Measurements from ENCODE around the gene ARL10.

GRCh38 chr5:176425138-176425537 lies 59.9 kb downstream of the ARL10 start:
- no peak for TF ChIP-seq REST (tag by site-specific recombination; IDR thresholded peaks at IDR 0.05)
- no peak for TF ChIP-seq PRDM10 (tag by site-specific recombination; IDR thresholded peaks at IDR 0.05)
- no peak for TF ChIP-seq TCF7L2 (IDR thresholded peaks at IDR 0.05; ENCODE audit: borderline replicate concordance, low read depth, low read length)
- TF ChIP-seq ZNF76 (tag by site-specific recombination; IDR thresholded peaks at IDR 0.05; ENCODE audit: borderline replicate concordance, low read depth): no peak
- no peak for TF ChIP-seq ATF2 (tag by site-specific recombination; IDR thresholded peaks at IDR 0.05; ENCODE audit: low read depth)
- no peak for TF ChIP-seq MZF1 (tag by site-specific recombination; IDR thresholded peaks at IDR 0.05; ENCODE audit: borderline replicate concordance)
- TF ChIP-seq BCL11A (tag by site-specific recombination; IDR thresholded peaks at IDR 0.05; ENCODE audit: low read depth): no peak
- no peak for TF ChIP-seq ZNF202 (tag by site-specific recombination; IDR thresholded peaks at IDR 0.05; ENCODE audit: borderline replicate concordance)
- TF ChIP-seq YY2 (tag by site-specific recombination; IDR thresholded peaks at IDR 0.05): no peak
- no peak for TF ChIP-seq ZBTB1 (tag by site-specific recombination; IDR thresholded peaks at IDR 0.05)
- no peak for TF ChIP-seq ZNF248 (tag by site-specific recombination; IDR thresholded peaks at IDR 0.05)

Data from HEK293 (cell line).